OCI-LY3 (cell line): ENCODE data around the gene CDK12.

Experiments used
- CTCF ChIP-seq: fragments of 200-600, 300-600 bp; sonication (generic); IDR thresholded peaks from 2 replicates; pipeline ENCODE4 v1.5.1; 2014; ENCODE audit warnings: antibody characterized with exemption, low read length, low read depth
- EZH2phosphoT487 ChIP-seq: fragments of 200-600 bp; shearing (Covaris generic); IDR thresholded peaks from 2 replicates; pipeline ENCODE4 v1.6.1; 2018; ENCODE audit warnings: antibody characterized with exemption, mixed run types, low read depth

- TF ChIP-seq CTCF (no peak), EZH2phosphoT487 (no peak)
Measured at GRCh38 chr17:39461113-39461925, at the start of gene CDK12.
